Sigmoid colon (tissue), 4 donors: ENCODE results near the gene BBS4.

Experiments
- POLR2A ChIP-seq, 2 donors: fragments of 450-650 bp; IDR thresholded peaks; one replicate each; pipeline ENCODE4 v1.6.1; 2016; ENCODE audit warnings: antibody characterized with exemption in 2 of 2, mild to moderate bottlenecking in 2 of 2, moderate library complexity in 2 of 2
- POLR2AphosphoS5 ChIP-seq, 4 donors: sonication (generic); formaldehyde crosslinking; IDR thresholded peaks; one replicate each; pipeline ENCODE4 v1.6.1; 2017; ENCODE audit warnings: antibody characterized with exemption in 4 of 4
- TF ChIP-seq, protein P1 (sequence below), 4 experiments: fragments of 450-650 bp in 3 of 4; fragments of 200-600 bp in 1 of 4; IDR thresholded peaks; one replicate each; pipeline ENCODE4 v1.5.1; 2016 to 2019; ENCODE audit warnings: antibody characterized with exemption in 4 of 4, mild to moderate bottlenecking in 3 of 4, moderate library complexity in 2 of 4

DNA sequence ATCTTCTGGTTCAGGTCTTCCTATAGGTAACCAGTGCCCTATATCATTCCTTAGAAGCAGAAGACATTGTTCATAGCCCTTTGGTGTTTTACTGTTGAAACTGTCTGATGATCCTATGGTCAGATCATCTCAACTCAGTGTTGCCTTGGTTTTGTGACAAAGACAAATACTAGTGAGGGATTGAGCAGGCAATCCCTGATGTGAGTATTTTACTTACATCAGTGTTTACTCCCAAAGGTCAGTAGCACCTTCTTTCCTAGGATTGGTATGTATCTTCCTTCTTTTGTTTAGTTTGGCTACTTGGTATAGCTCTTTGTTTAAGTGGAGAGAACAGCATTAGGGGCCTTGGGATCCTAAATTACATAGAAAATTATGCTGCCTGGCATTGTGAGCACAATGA, 41.1 kb downstream of the BBS4 start:
- TF ChIP-seq POLR2A (IDR thresholded peaks at IDR 0.05) = no peak
- TF ChIP-seq, protein P1, sequence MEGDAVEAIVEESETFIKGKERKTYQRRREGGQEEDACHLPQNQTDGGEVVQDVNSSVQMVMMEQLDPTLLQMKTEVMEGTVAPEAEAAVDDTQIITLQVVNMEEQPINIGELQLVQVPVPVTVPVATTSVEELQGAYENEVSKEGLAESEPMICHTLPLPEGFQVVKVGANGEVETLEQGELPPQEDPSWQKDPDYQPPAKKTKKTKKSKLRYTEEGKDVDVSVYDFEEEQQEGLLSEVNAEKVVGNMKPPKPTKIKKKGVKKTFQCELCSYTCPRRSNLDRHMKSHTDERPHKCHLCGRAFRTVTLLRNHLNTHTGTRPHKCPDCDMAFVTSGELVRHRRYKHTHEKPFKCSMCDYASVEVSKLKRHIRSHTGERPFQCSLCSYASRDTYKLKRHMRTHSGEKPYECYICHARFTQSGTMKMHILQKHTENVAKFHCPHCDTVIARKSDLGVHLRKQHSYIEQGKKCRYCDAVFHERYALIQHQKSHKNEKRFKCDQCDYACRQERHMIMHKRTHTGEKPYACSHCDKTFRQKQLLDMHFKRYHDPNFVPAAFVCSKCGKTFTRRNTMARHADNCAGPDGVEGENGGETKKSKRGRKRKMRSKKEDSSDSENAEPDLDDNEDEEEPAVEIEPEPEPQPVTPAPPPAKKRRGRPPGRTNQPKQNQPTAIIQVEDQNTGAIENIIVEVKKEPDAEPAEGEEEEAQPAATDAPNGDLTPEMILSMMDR (IDR thresholded peaks at IDR 0.05) = no peak
- TF ChIP-seq POLR2AphosphoS5 (IDR thresholded peaks at IDR 0.05) = no peak
